GM18520 (cell line): ENCODE data around the gene JADE3.

Experiments used
- ATAC-seq: cut with Tn5 transposase; IDR thresholded peaks from one replicate; pipeline ENCODE4 v1.9.1; 2021; ENCODE audit not compliant: unreplicated experiment

JADE3 gene

DNA sequence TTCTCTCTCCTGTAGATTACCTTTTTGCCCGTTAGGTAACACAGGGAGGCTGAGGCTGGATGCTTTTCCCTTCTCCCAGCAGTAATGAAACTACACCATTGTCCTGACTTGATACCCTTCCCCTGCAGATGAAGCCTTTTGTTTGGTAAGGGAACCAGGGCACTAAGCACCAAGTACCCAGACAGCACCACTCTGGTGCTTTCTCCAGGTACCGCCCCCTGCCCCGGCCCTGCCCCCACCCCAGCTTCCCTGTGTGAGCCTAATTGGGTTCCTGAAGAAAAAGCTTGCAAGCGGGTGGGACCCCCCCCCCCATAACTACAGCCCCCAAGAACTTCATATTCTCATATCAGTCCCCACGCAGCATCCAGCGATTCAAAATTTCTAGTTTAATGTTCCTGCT, 79.8 kb downstream of the JADE3 start:
- ATAC-seq, result no peak

DNA sequence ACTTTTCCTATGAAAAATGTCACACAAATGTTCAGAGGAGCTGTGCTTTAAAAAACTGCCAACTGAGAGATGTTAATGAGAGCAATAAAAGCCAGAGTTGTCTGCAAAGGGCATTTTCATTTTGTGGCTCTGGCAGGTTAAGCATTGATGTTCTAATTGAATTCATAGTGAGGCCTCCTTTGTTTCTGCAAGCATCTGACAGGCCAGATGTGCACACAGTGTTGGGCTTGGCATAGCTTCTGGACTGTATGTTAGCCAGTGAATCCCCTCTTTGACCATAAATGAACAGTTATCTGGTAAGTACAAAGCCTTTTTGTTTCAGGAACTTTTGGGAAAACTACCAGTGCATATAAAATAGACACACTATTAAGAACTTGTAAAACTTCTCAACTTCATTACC, 81.9 kb downstream of the JADE3 start:
- ATAC-seq, result no peak

DNA sequence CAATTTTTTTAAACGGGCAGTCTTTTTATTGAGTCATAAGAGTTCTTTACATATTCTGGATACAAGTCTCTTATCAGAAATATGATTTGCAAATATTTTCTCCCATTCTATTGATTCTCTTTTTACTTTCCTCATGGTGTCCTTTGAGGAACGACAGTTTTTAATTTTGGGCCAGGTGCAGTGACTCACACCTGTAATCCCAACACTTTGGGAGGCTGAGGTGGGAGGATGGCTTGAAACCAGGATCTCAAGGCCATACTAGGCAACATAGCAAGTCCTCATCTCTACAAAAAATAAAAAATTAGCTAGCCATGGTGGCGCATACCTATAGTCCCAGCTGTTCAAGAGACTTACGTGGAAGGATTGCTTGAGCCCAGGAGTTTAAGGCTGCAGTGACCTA, 99.9 kb downstream of the JADE3 start:
- ATAC-seq, result no peak

DNA sequence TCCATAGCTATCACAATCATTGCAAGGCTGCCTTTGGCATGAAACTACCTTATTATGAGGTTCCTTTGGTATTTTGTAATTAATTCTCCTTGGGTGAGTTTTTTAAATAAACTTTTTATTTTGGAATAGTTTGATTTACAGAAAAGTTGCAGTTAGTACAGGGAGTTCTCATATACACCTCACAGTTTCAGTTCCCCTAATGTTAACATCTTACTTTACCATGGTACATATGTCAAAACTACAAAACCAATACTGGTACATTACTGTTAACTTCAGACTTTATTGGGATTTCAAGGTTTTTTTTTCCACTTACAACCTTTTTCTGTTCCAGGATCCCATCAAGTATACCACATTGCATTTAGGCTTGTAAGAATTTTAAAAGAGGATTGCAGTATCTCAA, 114.0 kb downstream of the JADE3 start:
- ATAC-seq, result no peak

DNA sequence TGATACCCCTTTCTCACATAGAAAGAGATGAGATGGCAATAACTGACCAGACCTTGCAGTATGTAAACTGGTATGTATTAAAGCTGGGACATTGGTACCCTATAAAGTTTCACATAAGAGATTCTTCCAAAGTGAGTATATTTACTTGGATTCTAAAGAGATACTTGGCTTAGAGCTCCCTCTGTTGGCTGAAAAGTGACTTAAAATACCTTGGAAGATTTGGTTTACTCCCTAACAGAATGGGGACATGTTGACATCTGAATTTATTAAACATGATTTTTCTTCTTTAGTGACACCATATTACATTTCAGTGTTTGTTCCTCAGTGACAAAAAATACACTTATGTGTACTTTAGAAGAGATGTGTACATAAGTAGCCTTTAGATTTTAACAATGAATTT, 118.1 kb downstream of the JADE3 start:
- ATAC-seq, result no peak

DNA sequence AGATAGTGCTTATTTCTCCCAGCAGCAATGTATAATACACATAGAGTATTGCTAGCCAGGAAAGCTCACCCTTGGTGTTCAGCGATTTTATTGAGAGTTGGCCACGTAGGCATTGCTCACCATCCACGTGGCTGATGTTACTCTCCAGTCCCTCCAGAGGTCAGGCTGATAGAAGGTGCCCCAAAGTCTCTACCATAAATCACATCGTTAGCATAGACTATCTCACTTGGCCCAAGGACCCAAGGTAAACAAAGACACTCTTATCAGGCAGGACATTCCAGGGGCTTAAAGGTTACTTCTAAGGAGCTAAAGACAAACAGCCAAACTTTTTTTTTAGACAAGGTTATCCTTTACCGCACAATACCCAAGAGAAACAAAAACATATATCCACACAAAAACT, 135.8 kb downstream of the JADE3 start:
- no peak for ATAC-seq

DNA sequence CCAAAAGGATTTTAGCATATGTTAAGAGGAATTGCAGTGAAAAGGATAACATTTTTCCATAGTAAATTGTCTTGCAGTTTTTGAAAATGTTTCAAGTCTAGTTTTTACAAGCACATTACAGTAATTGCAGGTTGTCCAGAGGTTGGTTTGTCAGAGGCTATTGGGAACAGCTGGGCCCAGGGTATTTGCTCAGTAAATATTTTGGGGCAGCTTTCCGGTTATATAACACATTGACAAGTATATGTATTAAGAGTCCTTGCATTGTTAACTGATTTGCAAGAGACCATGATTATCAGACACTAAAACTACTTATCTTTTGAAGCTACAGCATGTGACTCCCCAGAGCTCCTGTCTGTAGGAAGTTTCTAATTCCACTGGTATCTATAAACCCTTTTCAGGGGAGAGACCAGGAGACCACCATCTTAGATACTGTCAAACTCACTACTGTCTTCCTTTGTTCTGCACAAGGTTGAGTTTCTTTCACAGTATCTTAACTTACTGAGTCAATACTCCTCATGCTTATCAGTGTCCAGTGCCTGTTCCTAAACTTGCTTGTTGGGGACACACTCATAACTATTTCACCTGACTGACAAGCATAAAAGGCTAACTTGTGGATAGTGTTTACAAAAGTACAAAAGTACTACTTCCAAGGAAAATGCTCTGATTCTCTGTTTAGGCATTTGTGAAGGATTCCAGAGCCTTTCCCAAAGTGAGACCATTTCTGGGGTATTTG, 147.1 kb downstream of the JADE3 start:
- no peak for ATAC-seq

DNA sequence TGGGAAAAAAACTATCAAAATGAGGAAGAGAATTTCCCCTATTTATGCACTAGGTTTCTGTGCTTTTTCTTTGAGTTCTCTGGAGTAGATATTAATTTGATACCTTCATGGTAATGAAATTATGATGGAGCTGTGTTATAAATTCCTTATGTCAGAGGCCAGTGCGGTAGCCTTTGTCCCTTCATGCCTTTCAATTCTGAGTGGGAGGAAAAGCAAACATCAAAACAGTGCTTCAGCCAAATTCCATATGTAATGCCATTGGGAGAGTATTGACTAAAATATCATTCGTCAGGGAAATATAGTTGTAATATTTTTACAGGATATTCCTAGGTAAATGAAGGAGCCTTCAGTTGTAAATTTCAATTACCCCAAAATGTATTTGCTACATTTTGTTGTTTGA, 148.5 kb downstream of the JADE3 start:
- no peak for ATAC-seq

DNA sequence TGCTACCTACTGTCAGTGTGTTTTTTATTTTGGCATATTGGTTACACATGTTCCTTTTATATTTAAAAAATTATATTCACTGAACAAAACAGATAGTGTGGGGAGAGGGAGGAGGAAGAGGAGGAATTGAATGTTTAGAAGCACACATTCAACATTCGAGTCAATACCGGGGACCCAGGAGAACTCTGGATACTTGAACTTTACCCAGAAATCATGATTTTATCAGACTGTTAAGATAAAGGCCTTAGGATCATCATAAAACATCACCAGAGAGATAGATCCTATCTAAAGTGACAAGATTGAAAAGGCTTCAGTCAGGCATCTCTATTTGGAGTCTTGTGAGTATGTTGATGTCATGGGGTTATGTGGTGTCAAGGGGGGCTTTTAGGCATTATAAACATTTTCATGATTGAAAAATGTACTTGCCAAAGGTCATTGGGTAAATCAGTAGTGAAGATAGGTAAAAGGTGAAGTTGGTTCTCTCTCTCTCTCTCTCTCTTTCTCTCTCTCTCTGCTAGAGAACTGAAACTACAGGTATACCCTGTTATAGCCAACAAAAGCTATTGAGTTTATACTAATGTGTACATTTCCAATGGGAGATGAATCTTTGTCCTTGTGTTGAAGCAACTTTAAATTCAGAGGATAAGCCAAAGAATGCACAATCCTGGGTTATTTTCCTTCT, 149.2 kb downstream of the JADE3 start:
- no peak for ATAC-seq

DNA sequence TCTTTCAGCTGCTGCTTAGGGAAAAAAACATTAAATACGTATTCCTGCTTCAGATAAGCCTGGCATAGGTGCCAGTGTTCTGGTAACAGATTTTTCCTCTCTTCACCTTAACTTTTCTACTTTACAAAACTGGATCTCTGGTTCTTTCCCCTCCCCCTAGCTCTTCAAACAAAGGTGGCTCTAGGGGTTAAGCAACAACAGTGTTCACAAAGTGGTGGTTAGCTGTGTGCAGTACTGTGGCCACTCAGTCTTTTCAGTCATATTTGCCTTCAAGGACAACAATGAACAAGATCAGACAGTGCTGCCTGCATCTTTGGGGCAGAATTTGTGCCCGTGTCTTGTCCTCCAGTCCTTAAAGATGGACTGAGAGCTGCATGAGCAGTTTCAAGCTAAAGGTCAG, 151.0 kb downstream of the JADE3 start:
- ATAC-seq, result no peak

DNA sequence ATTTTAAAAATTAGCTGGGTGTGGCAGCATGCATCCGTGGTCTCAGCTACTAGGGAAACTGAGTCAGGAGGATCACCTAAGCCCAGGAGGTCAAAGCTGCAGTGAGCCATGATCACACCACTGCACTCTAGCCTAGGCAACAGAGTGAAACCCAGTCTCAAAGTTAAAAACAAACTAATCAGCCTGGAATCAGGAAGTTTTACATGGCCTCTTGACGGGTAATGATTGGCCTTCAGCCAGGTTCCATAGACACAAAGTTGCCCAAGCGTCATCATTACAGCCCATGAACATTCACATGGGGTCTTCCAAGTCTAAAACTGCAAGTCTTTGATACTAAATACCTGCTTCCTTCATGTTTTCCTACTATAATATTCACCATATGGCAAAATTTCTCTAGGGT, 156.0 kb downstream of the JADE3 start:
- no peak for ATAC-seq

DNA sequence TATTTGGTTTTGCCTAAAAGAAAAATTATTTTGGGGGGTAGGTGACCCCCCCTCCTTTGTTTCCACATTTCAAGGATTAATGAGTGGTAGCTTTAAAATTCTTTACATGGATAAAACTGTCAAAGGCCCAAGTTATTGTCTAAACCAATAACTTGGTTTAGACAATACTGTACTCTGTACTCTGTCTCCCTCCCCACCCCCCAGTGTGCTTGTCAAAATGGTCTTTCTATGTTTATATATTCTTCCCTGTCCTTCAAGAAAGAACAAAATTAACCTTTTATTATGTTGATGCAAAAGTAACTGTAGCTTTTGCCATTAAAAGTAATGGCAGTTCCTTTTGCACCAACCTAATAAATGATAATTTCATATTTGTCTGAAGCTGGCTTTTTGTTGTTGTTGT, 156.5 kb downstream of the JADE3 start:
- no peak for ATAC-seq

DNA sequence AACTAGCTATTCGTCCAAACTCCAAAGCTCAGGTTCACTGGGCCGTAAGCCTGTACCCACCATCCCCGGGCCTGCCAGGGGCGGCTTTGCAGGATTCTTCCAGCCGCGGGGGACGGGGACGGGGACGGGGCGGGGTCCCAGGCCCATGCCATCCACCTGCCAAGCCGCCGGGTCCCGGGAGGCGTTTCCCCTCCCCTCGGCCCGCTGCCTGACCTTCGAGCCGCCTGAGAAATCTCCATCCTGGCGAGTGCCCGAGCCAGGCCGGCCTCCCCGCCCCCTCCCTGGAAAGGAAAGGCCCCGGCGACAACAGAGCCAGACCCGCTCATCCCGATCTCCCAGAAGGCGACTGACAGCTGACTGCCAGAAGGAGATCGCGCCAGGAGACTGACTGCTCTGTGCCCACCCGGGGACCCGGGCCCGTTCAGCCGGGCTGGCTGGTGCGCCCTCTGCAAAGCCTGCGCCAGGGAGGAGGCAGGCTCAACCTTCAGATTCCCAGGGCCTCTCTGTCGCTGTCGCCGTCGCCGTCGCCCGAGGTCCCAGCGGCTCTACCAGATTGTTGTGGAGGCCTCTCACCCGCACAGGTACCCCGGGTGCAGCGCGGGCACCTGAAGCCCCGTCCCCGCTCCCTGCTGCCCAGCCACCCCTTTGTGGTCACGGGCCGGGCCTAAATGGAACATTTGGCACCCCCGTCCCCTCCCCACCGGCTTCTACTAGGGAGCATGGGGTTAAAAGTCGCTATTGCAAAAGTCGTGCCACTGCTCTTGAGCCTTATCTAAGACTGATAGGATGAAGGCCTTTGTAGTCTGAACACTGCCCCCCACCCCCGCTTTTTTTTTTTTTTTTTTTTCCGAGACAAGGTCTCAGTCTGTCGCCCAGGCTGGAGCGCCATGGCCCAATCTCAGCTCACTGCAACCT, 166.2 kb downstream of the JADE3 start, which contains the start of gene RGN:
Gene RGN (plus strand): TSS at position 315 of the 915 bp plus-strand sequence. CDS start 2,702 bp downstream, outside the sequence.
- no peak for ATAC-seq

DNA sequence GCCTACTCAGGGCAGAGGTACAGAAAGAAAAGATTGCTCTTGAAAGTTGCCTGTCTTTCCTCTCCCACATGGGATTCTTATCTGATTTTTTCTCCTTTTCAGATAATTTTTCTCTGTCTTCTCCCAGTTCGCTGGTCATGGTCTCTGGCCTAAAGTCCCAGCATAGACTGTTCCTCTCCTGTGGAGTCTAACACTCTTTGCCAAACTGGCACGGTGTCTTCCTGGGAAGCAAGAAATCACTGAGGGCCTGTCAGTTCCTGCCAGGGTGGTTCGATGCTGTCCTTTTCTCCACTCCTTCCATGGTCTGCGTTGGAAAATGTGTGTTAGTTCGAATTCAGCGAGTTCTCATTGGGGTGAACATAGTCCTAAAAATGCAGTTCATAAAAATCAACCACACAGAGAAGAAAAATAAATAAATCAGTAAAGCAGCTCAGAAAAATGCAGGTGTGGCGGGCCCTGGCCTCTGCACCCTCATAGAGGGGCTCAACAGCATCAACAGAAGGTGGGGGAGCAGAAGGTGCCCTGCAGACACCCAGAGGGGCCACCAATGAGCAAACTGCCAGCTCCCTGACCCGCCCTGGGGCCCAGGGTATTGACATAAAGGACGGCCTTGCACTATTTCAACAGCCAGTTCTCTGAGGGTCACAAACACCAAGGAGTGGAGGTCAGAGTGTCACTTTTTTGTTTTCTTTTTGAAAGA, 168.1 kb downstream of the JADE3 start:
- ATAC-seq, result no peak

DNA sequence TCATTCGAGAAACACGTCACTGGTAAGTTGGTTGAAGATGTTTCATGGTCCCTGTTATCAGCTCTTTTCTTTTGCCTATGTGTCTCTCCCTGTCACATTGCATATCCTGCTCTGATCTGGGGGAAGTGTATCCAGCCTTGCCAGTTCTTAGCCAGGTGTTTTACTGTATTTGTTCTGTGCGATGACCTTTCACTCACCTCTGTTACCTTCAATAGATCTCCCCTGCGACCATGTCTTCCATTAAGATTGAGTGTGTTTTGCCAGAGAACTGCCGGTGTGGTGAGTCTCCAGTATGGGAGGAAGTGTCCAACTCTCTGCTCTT, 168.7 kb downstream of the JADE3 start:
- no peak for ATAC-seq

DNA sequence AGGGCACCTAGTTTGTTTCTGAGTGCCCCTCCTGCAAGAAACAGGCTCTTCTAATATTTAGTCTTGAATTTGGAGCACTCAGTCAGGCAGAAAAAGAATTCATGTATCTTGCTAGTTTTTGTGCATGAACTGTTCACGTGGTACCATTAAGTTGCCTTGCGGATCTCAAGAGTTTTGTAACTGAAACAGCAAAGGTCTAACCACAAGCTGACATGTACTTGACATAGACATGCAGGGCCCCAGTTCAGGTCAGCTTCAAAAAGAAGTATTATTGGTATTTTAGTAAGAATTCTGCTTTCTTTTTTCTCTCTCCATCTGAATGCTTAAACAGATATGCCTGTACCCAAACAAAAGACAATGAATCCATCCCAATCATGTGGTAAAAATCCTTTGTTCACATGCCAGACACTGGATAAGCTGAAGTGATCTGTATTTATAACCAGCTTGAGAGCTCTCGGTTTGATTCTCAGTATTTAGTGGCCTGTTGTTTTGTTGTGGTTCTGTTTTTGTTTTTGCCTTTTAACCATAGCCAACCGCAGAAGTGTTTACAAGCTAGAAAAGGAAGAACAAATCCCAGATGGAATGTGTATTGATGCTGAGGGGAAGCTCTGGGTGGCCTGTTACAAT, 179.0 kb downstream of the JADE3 start:
- no peak for ATAC-seq

DNA sequence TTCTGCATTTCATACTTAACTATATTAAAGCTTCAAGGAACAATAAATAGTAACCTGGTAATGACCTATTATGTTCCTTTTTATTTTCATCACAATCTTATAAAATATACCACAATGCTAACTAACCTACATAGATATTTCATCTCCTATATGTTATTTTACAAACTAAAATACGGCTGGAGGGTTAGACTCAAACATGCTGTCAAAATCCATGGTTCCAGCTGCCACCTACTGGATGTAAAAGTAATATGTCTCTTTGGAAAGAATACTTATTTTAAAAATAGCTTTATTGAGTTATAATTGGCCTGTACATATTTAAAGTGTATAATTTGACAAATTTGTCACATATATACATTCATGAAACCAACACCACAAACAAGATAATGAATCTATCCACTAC, 181.0 kb downstream of the JADE3 start:
- ATAC-seq, result no peak

DNA sequence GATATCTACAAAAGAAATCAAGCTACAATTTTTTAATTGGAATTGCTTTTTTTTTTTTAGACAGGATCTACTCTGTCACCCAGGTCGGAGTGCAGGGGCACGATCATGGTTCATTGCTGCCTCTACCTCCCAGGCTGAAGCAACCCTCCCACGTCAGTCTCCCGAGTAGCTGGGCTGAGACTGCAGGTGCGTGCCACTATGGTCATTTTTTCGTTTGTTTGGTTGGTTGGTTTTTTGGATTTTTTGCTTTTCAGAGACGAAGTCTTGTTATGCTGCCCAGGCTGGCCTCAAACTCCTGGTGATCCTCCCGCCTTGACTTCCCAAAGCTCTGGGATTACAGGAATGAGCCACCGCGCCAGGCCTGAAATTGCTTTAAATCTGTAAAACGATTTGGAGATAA, 181.6 kb downstream of the JADE3 start:
- no peak for ATAC-seq

DNA sequence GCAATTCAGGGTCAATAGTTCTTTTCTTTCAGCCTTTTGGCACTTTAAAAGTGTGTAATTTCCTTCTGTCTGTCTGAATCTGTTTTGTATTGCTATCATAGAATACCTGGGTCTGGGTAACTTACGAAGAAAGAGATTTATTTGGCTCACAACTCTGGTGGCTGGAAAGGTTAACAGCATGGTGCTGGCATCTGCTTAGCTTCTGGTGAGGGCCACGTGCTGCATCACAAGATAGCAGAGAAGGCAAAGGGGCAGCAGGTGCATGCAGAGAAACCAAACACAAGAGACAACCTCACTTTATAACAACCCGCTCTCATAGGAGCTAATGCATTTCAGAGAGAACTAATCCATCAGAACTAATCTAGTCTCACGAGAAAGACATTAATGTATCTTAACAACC, 184.8 kb downstream of the JADE3 start:
- ATAC-seq, result no peak

DNA sequence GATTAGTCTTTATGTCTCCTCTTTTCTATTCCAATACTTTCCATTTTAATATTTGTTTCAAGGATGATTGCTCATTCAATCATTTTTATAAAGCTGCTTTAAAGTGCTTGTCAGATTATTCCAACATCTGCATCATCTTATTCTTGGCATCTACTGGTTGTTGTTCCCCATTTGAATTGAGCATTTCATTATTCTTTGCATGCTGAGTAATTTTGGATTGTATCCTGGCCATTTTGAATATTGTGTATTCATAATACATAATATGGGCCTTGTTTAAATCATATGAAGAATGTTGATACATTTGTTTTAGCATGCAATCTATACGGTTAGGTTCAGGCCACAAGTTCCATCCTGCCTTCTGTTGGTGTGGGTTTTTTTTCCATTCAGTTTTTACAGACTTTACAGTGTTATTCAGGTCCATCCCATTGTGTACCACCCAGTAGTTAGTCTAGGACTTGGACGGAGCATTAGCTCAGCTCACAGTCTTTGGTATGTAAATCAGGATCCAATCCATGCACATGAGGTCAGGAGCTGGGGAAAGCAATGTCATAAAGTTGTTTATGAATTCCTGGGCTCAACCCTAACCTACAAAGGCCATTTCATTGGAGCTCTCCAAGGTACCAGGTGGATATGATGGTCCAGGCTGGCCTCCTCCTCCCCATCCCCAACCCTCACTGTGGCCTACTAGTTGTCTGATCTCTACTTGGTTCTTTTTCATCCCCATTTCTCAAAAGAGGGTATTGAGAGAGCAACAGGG, 186.3 kb downstream of the JADE3 start:
- ATAC-seq, result no peak
